ENCODE data around the gene DENND1A. TPM values are rescaled to one million over a fixed set of nuclear protein-coding genes. Genes with fewer than 3 reads are reported as not detected.

Gene DENND1A
- total and polyA plus RNA-seq, 2 of the 13 experiments (the other 11 are each of a cell fraction or from before 2014, with no cell fraction given): 14.8 to 30.1 TPM

GRCh38 chr9:123679330-123679987 lies 250.5 kb downstream of the DENND1A start (continued):
- TF ChIP-seq STAT6 (CRISPR knock-in tag; IDR thresholded peaks at IDR 0.05; ENCODE audit: borderline replicate concordance) (no peak), TEAD2 (CRISPR knock-in tag; IDR thresholded peaks at IDR 0.05) (no peak), ZNF383 (CRISPR knock-in tag; IDR thresholded peaks at IDR 0.05; ENCODE audit: borderline replicate concordance) (no peak), ZNF331 (CRISPR knock-in tag; IDR thresholded peaks at IDR 0.05) (0 out of 2 replicates have a peak, but pooled peaks have one; percentile 28), HNRNPLL (IDR thresholded peaks at IDR 0.05; ENCODE audit: low read depth, low read length, poor library complexity, severe bottlenecking) (no peak), KMT2B (CRISPR knock-in tag; IDR thresholded peaks at IDR 0.05) (0 out of 2 replicates have a peak, but pooled peaks have one; percentile 27), ZNF713 (CRISPR knock-in tag; IDR thresholded peaks at IDR 0.05) (peak; percentile 28; the same call in 1 of the 2 replicates), GTF2F1 (IDR thresholded peaks at IDR 0.05; ENCODE audit: low read length) (no peak), CBX1 (IDR thresholded peaks at IDR 0.05; ENCODE audit: low read depth) (peak; percentile 70), TCF7 (IDR thresholded peaks at IDR 0.05; ENCODE audit: low read depth) (peak; percentile 79), BCLAF1 (IDR thresholded peaks at IDR 0.05) (no peak), ZNF329 (CRISPR knock-in tag; IDR thresholded peaks at IDR 0.05; ENCODE audit: low read depth) (no peak), MAFF (IDR thresholded peaks at IDR 0.05; ENCODE audit: low read depth, low read length) (no peak), ZNF574 (CRISPR knock-in tag; IDR thresholded peaks at IDR 0.05) (peak; percentile 58), ZNF607 (CRISPR knock-in tag; IDR thresholded peaks at IDR 0.05; ENCODE audit: borderline replicate concordance) (no peak), ZNF546 (CRISPR knock-in tag; conservative IDR thresholded peaks at IDR 0.05) (no peak), U2AF2 (IDR thresholded peaks at IDR 0.05; ENCODE audit: low read depth, low read length) (no peak)
- TF ChIP-seq, protein P1, sequence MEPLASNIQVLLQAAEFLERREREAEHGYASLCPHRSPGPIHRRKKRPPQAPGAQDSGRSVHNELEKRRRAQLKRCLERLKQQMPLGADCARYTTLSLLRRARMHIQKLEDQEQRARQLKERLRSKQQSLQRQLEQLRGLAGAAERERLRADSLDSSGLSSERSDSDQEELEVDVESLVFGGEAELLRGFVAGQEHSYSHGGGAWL (CRISPR knock-in tag; IDR thresholded peaks at IDR 0.05): 0 out of 2 replicates have a peak, but pooled peaks have one; percentile 14
